OCI-LY7 (cell line): Measurements from ENCODE around the gene CCAR1.

Experiments used
- EZH2phosphoT487 ChIP-seq: fragments of 200-600 bp; sonication (generic); IDR thresholded peaks from 2 replicates; pipeline ENCODE4 v1.6.1; 2018; ENCODE audit warnings: low read depth, borderline replicate concordance, mild to moderate bottlenecking, mixed run types, antibody characterized with exemption, low read length, moderate library complexity, mixed read lengths
- TF ChIP-seq, protein P1 (sequence below): fragments of 200-600 bp; sonication (generic); conservative IDR thresholded peaks from 2 replicates; pipeline ENCODE4 v1.5.1; 2014; ENCODE audit warnings: mild to moderate bottlenecking, antibody characterized with exemption, low read length, moderate library complexity, mixed read lengths

DNA sequence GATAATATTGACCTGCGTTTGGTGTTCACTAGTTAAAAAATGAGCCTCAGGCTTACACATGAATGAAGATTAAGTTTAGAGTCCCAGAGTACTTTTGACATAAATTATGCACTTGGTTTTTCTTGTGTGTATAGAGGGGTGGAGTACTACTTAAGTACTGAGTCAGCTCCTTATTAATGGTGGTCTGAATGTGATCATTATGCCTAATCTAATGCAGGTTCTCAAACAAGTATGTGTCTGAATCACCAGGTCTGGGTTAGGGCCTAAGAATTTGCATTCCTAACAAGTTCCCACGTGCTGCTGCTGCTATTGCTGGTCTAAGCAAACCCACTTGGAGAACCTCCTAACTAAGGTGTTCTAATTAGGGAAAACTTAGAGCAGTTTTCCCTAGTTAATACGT is 75.6 kb downstream of the CCAR1 start:
- TF ChIP-seq, protein P1, sequence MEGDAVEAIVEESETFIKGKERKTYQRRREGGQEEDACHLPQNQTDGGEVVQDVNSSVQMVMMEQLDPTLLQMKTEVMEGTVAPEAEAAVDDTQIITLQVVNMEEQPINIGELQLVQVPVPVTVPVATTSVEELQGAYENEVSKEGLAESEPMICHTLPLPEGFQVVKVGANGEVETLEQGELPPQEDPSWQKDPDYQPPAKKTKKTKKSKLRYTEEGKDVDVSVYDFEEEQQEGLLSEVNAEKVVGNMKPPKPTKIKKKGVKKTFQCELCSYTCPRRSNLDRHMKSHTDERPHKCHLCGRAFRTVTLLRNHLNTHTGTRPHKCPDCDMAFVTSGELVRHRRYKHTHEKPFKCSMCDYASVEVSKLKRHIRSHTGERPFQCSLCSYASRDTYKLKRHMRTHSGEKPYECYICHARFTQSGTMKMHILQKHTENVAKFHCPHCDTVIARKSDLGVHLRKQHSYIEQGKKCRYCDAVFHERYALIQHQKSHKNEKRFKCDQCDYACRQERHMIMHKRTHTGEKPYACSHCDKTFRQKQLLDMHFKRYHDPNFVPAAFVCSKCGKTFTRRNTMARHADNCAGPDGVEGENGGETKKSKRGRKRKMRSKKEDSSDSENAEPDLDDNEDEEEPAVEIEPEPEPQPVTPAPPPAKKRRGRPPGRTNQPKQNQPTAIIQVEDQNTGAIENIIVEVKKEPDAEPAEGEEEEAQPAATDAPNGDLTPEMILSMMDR = no peak
- no peak for TF ChIP-seq EZH2phosphoT487
